GM12892 (cell line): ENCODE data around the gene POFUT1.

Source experiments
- POLR2A ChIP-seq: IDR thresholded peaks from 2 replicates; pipeline ENCODE4 v1.6.1; 2011; ENCODE audit warnings: low read depth, low read length, control low read depth
- POLR2AphosphoS5 ChIP-seq: IDR thresholded peaks from 2 replicates; pipeline ENCODE4 v1.6.1; 2011; ENCODE audit warnings: low read depth, low read length, control low read depth
- TAF1 ChIP-seq: IDR thresholded peaks from 2 replicates; pipeline ENCODE4 v1.6.1; 2011; ENCODE audit warnings: low read depth, mild to moderate bottlenecking, control low read depth, low read length, borderline replicate concordance

GRCh38 chr20:32224463-32224862, 16.8 kb downstream of the POFUT1 start:
- no peak for TF ChIP-seq POLR2AphosphoS5
- no peak for TF ChIP-seq TAF1
- no peak for TF ChIP-seq POLR2A
